Caco-2 (cell line): ENCODE data around the gene PDE9A. TPM values are rescaled to one million over a fixed set of nuclear protein-coding genes. Genes with fewer than 3 reads are reported as not detected.

Experiments
- BruUV-seq: library from RNA; stranded (reverse); fragments of 400-500 nt; replicated peaks from 2 replicates; lab custom pipeline; 2021; lab: Mats Ljungman, UMichigan
- CTCF ChIA-PET: fragments of 300-600 bp; sonication (Branson Sonifier 250); formaldehyde crosslinking; loops from one replicate; lab custom pipeline; 2022; ENCODE audit warnings: antibody characterized with exemption; lab: Charles Lee
- POLR2A ChIA-PET: fragments of 300-600 bp; sonication (Branson Sonifier 250); formaldehyde crosslinking; loops from one replicate; lab custom pipeline; 2022; ENCODE audit warnings: antibody characterized with exemption; lab: Charles Lee
- DNase-seq, 2 experiments: peaks; one replicate each; pipeline versions ENCODE4 v3.0.0 to v3.0.0-alpha.2; 2020 to 2022
- H3K27me3 ChIP-seq: replicated peaks from 2 replicates; pipeline ENCODE4 v1.6.0; 2011; ENCODE audit warnings: low read length; ENCODE audit not compliant: control insufficient read depth, insufficient read depth
- H3K36me3 ChIP-seq: 2 replicates; pipeline ENCODE4 v1.5.1; 2011; ENCODE audit warnings: low read length; ENCODE audit not compliant: control insufficient read depth, insufficient read depth
- H3K4me1 ChIP-seq: fragments of 250-450 bp; sonication (Bioruptor Pico); 2 replicates; pipeline ENCODE4 v1.5.1; 2020; ENCODE audit warnings: mild to moderate bottlenecking
- H3K4me3 ChIP-seq: 2 replicates; pipeline ENCODE4 v1.5.1; 2011; ENCODE audit warnings: low read depth, mild to moderate bottlenecking, control low read depth, low read length
- H3K9me3 ChIP-seq: fragments of 250-450 bp; sonication (Bioruptor Pico); 2 replicates; pipeline ENCODE4 v1.5.1; 2020; ENCODE audit warnings: mild to moderate bottlenecking, moderate library complexity
- H3K27ac Mint-ChIP-seq: one replicate; pipeline ENCODE4 v1.8.0; 2022; ENCODE audit warnings: mixed read lengths; ENCODE audit not compliant: unreplicated experiment
- H3K27me3 Mint-ChIP-seq: one replicate; pipeline ENCODE4 v1.8.0; 2022; ENCODE audit warnings: mixed read lengths; ENCODE audit not compliant: insufficient read depth, unreplicated experiment
- H3K36me3 Mint-ChIP-seq: one replicate; pipeline ENCODE4 v1.8.0; 2022; ENCODE audit warnings: mild to moderate bottlenecking, mixed read lengths; ENCODE audit not compliant: insufficient read depth, unreplicated experiment
- H3K4me1 Mint-ChIP-seq: one replicate; pipeline ENCODE4 v1.8.0; 2022; ENCODE audit warnings: low read depth, mixed read lengths; ENCODE audit not compliant: unreplicated experiment
- H3K4me3 Mint-ChIP-seq: one replicate; pipeline ENCODE4 v1.8.0; 2022; ENCODE audit warnings: mild to moderate bottlenecking, moderate library complexity, mixed read lengths; ENCODE audit not compliant: unreplicated experiment
- H3K9me3 Mint-ChIP-seq: one replicate; pipeline ENCODE4 v1.8.0; 2022; ENCODE audit warnings: mixed read lengths; ENCODE audit not compliant: unreplicated experiment
- CTCF ChIP-seq, 2 experiments: fragments of 200-600 bp in 1 of 2; IDR thresholded peaks; 1 replicate in 1 of 2; 2 replicates in 1 of 2; pipeline versions ENCODE4 v1.5.1 to v1.8.0; 2011 to 2022; ENCODE audit warnings: antibody characterized with exemption in 1 of 2, control low read depth in 1 of 2, inconsistent platforms in 1 of 2, low read depth in 1 of 2, low read length in 1 of 2, mild to moderate bottlenecking in 1 of 2, moderate library complexity in 1 of 2; ENCODE audit not compliant: insufficient read depth in 1 of 2, severe bottlenecking in 1 of 2, unreplicated experiment in 1 of 2
- intact Hi-C: fragments of 100-400 bp; cut with micrococcal nuclease; formaldehyde crosslinking; loops from one replicate; pipeline ENCODE4 v1.10.0; 2022; ENCODE audit not compliant: unreplicated experiment
- total RNA-seq: library from RNA; stranded (reverse); gene quantifications from 2 replicates; pipeline ENCODE4 v1.2.3, GENCODE V29; 2022

Gene PDE9A
- total RNA-seq, 1 experiment from 2014 or later: 9.7 TPM

GRCh38 chr21:42703965-42704364 lies 50.5 kb downstream of the PDE9A start:
- POLR2A ChIA-PET: no interaction called here
- Mint-ChIP-seq H3K9me3 (peaks cover 13% of the 10 kb centered on the region), H3K4me1 (no peaks in the 10 kb centered on the region), H3K4me3 (no peak overlapping the region), H3K36me3 (peaks cover 9% of the 10 kb centered on the region), H3K27me3 (no peaks in the 10 kb centered on the region), H3K27ac (no peak overlapping the region)
- intact Hi-C loops: no loop called here
- TF ChIP-seq CTCF (IDR thresholded peaks at IDR 0.05; ENCODE audit: insufficient read depth in 1 of 2, low read depth in 1 of 2, low read length in 1 of 2, severe bottlenecking in 1 of 2, unreplicated experiment in 1 of 2): no peak
- H3K4me1 ChIP-seq: no peaks in the 10 kb centered on the region
- DNase-seq: no peak
- H3K27me3 ChIP-seq: no peaks in the 10 kb centered on the region
- CTCF ChIA-PET: no interaction called here
- no peaks in the 10 kb centered on the region for H3K9me3 ChIP-seq
- no peaks in the 10 kb centered on the region for H3K36me3 ChIP-seq
- no peak overlapping the region for H3K4me3 ChIP-seq
- no TSS peak for BruUV-seq

GRCh38 chr21:42704861-42705260 lies 51.4 kb downstream of the PDE9A start:
- Mint-ChIP-seq H3K27me3 (no peaks in the 10 kb centered on the region), H3K9me3 (peaks cover 13% of the 10 kb centered on the region), H3K36me3 (peaks cover 9% of the 10 kb centered on the region), H3K4me3 (no peak overlapping the region), H3K4me1 (no peaks in the 10 kb centered on the region), H3K27ac (no peak overlapping the region)
- H3K9me3 ChIP-seq: no peaks in the 10 kb centered on the region
- intact Hi-C loops: no loop called here
- no peaks in the 10 kb centered on the region for H3K27me3 ChIP-seq
- DNase-seq: no peak
- H3K4me3 ChIP-seq: no peak overlapping the region
- no TSS peak for BruUV-seq
- TF ChIP-seq CTCF (IDR thresholded peaks at IDR 0.05; ENCODE audit: insufficient read depth in 1 of 2, low read depth in 1 of 2, low read length in 1 of 2, severe bottlenecking in 1 of 2, unreplicated experiment in 1 of 2): no peak
- ChIA-PET CTCF (no interaction called here), POLR2A (no interaction called here)
- no peaks in the 10 kb centered on the region for H3K36me3 ChIP-seq
- no peaks in the 10 kb centered on the region for H3K4me1 ChIP-seq

- H3K36me3 Mint-ChIP-seq: peaks cover 9% of the 10 kb centered on the region
- no peak overlapping the region for H3K4me3 Mint-ChIP-seq
- Histone ChIP-seq H3K4me3 (no peak overlapping the region), H3K27me3 (no peaks in the 10 kb centered on the region), H3K36me3 (no peaks in the 10 kb centered on the region), H3K4me1 (no peaks in the 10 kb centered on the region), H3K9me3 (no peaks in the 10 kb centered on the region)
- no TSS peak for BruUV-seq
- H3K4me1 Mint-ChIP-seq: no peaks in the 10 kb centered on the region
- peaks cover 13% of the 10 kb centered on the region for H3K9me3 Mint-ChIP-seq
- ChIA-PET POLR2A (no interaction called here), CTCF (interaction anchor here (1.0 kb wide), 1 partner anchor 328 kb away, joined by 3 read pairs; no protein-coding TSS in a partner anchor)
- no peaks in the 10 kb centered on the region for H3K27me3 Mint-ChIP-seq
- no peak overlapping the region for H3K27ac Mint-ChIP-seq
- no peak for TF ChIP-seq CTCF (IDR thresholded peaks at IDR 0.05; ENCODE audit: insufficient read depth in 1 of 2, low read depth in 1 of 2, low read length in 1 of 2, severe bottlenecking in 1 of 2, unreplicated experiment in 1 of 2)
- DNase-seq: no peak
- intact Hi-C loops: no loop called here
Observed at GRCh38 chr21:42705346-42705745, 51.9 kb downstream of the PDE9A start.
